ENCODE results near the gene RAPGEF1. TPM values are rescaled to one million over a fixed set of nuclear protein-coding genes. Genes with fewer than 3 reads are reported as not detected.

The RAPGEF1 gene
- total RNA-seq, 1 donor from 2014 or later, result 26.2 TPM

DNA sequence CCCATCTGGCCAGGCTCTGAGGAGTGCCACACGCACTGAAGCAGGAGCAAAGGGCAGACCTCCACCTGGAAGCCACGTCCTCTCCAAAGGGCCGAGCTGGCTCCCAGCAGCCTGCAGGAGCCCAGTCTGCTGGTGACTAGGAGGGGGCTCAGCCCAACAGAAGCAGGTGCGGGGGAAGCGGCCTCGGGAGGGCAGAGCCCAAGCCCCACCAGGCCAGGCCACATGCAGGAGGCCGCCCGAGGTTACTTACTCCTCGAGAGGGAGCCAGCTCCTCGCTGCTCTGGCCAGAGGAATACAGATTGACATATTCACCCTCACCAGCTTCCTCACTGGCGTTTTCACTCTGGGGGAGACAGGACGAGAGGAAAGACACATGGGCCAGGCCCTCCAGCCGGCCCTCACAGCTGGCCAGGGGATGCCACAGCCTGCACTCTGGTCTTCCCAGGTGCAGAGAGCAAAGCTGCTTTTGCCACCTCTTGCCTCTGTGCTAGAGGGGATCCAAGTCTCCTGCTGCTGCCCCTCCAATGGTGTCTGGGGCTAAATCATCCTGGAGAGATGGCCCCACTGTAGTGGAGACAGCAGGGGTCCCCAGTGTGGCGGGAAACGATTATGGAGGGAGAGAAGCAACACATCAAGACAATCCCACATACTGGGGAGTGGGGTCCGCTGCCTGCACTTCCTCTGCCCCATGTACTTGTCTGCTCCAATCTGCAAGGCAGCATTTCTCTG, 136.0 kb downstream of the RAPGEF1 start:
- no peak for DNase-seq

DNA sequence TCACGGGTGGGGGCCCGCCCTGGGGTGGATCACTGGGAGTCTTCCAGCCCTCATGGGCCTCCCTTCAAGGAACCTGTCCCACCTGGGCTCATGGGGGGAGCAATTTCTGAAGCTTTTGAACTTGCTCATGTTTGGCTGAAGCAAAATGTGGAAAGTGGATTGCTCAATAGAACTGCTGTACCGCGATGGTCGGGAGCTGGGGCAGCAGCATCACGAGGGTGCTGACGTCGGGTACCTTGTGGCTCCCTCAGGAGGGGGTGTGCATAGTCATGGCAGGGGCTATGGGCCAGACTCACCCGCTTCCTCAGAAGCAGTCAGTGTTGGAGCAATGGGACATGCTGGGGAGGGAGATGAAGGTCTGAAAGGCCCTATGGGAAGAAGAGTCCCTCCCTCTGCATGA, 136.7 kb downstream of the RAPGEF1 start:
- no peak for DNase-seq

DNA sequence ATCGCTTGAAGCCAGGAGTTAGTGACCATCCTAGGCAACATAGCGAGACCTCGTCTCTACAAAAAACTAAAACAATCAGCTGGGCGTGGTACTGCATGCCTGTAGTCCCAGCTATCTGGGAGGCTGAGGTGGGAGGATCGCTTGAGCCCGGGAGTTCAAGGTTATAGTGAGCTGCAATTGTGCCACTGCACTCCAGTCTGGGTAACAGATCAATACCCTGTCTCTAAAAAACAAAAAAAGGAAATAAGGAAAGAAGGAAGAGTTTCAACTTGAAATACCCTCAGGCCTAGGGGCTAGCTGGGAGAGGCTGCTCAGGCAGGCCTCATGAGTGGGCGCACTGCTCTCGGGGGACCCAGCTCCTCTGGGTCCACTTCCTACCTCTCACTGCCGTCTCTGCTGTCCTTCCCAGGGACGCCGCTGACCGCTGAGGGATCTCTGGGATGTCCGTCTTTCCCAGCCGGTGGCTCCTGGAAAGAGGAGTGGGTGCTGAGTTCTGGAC, 138.1 kb downstream of the RAPGEF1 start:
- no peak for DNase-seq

DNA sequence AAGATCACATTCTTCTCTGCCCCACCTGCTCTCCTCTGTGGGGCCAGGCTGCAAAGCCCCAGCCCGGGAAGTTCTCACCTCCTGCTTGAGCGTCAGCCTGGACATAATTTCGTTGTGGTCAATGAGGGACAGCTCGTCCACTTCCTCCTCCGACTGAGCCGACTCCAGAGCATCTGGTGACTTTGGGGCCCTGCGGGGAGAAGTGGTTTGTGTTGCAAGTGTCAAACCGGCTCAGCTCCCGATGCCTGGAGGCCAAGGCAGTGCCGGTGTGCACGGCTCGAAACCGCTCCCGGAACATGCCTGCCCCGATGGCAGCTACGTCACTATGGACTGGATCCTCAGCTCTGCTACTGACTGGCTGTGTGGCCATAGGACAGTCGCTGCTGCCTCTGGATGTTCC, 141.8 kb downstream of the RAPGEF1 start:
- no peak for DNase-seq

DNA sequence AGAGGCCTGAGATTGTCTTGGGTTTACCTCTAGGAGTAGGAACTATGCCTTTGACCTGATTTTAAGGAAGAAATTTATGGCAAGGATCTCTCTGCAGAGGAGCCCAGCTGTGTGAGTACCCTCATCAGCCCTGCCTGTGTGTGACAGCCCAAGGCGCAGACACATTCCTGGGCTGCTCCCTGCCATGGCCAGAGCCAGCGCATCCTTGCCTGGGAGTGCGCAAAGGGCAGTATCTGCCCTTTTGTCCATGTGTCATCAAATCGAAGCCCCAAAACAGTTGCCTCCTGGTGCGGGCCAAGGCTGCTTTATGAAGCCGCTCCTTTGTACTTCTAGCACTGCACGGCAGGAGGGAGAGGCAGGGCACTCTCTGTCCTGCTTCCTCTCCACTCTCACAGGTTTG, 142.6 kb downstream of the RAPGEF1 start:
- no peak for DNase-seq

DNA sequence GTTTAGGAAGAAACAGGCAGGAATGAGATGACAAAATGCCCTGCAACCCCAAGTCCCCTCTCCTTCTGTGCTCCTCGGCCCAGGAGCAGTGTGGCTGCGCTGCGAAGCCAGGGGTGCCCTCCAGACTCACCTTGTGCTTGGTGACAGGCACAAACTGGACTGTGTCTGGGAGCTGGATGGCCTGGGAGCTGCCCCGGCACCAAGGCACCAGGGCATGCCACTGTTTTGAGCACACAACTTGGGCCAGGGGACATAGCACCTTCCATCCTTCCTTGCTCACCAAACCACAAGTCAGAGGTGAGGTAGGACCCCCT, 143.5 kb downstream of the RAPGEF1 start:
- DNase-seq, result no peak

DNA sequence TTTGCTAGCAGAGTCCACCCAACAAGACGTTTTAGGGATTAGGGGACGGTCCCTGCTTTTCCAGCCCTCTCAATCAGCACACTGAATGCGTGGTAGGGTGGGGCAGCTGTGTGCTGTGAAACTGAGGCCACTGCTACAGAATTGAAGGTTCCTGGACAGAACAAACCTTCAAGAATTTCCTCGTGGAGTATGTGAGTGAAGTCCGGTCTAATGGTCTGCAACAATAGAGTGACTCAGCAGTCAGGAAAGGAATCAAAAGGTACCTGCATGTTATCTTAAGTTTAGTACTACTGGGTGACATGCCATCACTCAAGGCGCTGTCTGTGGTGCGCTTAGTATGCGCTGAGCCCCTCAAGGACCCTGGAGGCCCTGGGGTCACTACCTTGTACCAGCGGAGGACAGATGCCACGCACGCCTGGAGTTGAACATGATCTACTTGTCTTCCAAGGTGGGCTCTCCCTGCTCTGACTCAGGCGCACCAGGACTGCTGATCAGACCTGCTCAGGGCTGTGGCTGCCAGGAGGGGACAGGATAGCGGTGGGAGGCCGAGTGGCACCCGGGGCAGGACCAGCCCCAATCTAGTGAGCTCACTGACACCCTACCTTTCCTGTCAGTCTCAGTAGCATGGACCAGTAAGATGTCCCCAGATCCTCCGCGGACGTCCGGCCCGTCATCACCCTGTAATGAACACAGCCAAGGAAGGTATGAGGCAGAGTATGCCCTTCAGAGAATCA, 144.0 kb downstream of the RAPGEF1 start:
- no peak for DNase-seq

DNA sequence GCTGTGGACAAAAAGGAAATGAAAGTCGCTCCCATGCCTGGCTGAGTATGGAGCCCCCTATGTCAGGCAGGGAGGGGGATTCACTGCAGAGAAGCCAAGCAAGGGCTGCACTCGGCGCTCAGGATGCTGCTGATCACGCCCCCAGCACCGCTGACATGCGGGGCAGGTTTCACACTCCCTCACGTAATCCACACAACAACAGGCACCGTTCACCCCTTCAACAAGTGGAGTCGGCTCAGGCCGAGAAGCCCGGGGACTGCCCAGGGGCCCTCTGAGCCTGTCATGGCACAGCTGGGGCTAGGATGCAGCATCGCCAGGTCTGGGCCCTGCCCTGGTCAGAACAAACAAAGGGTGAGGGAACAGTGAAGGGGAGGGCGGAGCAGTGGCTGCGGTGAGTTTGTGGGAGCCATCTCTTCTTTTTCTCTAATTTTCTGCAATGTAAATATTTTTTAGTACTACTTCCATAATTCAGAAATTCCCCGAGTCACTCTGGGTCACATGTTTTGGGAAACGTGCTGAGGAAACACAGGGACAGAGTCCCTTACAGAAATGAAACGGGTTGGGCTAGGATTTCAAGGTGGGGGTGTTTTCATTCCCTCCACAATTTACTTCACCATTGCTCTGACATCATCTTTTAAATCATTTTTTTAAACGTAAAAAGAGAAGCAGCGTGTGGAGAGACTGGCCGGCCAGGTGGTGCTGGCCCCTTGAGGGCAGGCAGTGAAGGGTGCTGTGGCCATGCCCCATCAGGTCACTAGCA, 144.8 kb downstream of the RAPGEF1 start:
- no peak for DNase-seq

DNA sequence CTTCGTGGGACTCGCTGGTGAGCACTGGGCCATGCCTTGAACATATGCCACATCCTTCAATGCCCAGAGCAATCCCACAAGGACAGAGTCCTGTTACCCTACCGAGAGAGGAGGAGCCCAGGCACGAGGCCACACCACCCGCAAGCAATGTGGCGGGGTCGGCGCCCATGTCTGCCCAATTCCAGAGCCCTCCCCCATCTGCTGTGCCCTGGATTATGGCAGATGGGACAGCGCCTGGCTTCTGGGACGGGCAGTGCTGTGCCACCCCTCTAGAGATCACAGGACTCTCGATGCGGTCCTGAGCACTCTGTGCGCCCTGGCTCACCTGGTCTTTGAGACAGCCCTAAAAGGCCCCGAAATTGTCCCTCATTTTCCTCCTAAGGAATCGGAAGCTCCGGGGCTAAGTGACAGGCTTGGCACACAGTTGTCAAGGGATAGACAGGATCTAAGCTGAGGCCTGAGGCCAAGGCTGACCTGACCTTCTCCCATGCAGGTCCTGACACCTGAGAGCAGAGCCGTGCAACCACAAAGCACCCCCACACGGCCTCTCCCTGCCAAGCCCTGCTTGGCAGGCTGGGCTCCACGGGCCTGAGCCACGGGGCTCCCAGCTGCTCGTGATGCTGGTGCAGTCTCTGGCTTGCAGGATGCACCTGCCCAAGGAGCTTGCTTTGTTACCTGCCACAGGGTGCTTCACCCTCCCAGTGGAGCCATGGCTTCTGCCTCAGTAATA, 145.8 kb downstream of the RAPGEF1 start:
- no peak for DNase-seq

DNA sequence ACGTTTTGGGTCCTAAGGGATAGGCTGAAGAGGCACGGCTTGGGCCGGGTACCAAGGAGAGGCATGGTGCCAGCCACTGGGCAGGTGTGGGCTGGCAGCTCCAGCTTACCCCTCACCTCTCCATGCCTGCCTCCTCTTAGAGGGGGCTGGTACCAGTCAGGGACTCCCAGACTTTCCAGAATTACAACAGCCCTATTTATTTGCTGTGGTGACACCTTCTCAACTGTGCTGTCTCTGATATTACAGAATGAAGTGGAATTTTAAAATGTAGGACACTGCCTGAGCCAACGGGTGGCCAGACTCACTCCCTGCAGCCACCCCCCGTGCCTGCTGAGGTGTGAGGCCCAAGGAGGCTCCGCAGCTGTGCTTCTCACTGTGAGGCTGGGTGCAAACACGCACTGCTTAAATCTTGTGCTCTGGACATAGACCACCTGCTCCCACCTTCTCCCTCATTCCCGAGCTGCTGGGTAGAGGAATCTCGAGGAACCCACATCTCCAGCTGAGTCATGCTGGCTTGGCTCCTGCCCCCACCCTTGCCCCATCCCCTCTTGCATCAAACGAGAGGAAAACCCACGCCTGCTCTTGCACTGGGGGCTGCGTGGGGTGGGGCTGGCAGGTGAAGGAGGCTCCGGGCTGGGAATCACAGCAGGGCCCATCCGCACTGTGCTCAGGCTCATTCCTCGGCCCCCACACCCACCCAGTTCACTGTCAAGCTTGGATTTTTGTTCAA, 146.6 kb downstream of the RAPGEF1 start:
- DNase-seq, result no peak

DNA sequence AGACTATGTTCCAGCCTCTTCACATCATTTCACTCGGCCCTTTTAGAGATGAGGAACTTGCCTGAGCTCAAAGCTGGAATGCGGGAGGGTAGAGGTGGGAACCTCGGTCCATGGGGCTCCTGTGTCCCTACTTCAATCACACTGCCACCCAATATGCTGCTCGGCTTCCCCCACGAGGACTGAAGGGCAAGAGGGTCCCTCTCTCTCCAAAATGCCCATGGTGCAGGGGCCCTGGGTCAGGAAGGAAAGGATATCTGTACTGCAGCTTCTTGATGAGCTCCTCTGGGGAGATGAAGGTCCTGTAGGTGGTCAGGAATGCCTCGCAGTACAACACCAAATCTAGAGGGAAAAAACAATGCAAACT, 148.0 kb downstream of the RAPGEF1 start:
- no peak for DNase-seq

DNA sequence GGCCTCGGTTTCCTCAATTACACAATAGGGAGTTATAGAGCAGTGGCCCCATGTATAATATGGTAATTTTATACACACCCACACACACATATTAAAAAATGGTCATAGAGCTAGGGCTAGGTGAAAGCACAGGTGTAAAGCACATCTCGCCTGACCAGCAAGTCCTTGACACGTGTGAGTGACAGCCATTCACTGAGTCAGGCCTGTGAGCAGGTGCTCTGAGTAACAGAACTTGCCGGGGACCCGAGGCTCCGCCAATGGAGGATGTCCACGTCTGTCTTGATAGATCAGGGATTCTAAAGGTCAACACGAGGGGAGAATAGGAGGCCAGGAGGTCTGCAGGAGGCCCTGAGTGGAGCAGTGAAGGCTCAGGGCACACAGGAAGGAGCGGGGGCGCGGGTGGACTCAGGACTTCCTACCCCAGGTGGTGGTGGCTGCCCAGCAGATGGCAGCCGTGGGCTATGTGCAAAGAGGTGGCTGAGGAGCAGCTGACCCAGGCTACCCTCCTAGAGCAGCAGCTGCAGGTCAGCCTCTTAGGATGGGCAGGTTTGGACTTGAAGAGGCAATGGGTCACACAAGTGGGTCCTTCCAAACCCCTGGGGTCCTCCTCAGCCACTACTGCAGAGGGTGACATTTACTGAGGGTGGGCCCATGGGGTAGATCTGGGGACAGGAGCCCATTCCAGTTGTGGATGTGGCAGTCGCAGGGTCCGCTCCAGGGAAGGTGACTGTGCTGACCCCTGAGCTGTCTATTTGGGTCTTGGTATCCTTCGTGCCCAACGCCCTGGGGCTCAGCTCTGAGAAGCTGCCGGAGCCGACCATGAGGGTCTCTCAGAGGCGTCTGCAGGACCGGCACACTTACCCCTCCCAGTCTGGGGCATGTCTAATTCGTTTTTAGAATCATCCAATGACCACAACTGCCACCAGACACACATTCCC, 148.7 kb downstream of the RAPGEF1 start:
- DNase-seq, result peak; percentile 51

DNA sequence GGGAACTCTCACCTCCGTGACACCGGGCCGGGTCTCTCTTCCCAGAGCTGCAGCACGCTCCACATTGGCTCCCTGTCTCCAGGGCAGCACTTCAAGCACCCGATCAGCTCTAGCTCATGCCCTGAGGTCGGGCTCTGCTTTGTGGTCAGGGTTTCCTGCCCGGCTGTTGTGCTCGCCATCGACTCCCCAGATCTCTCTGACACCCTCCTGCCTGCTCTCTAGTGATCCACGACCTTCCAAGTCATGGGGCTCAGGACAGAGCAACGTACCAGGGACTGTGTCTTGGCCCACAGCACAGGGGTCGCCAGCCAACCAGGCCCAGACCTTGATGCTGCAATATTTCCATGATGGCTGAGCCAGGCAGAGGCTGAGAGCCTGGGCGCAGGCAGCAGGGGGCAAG, 149.4 kb downstream of the RAPGEF1 start:
- DNase-seq, result no peak

DNA sequence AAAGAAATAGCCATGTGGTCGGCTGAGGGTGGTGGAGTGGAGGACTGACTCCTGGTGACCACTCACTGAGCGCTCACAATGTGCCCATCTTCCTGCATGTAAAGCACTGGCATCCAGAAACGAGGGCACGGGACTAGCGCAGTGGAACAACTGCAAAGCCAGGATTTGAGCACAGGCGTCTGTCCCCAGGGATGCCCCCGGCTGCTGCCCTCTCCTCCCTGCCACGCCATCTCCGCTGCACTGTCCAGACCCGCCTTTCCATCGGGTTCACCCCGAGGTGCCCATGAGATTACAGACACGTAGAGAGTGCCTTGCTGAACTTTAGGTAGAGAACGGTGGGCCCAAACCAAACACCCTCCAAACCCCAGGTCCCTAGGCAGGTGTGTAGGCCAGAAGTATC, 149.9 kb downstream of the RAPGEF1 start:
- no peak for DNase-seq

DNA sequence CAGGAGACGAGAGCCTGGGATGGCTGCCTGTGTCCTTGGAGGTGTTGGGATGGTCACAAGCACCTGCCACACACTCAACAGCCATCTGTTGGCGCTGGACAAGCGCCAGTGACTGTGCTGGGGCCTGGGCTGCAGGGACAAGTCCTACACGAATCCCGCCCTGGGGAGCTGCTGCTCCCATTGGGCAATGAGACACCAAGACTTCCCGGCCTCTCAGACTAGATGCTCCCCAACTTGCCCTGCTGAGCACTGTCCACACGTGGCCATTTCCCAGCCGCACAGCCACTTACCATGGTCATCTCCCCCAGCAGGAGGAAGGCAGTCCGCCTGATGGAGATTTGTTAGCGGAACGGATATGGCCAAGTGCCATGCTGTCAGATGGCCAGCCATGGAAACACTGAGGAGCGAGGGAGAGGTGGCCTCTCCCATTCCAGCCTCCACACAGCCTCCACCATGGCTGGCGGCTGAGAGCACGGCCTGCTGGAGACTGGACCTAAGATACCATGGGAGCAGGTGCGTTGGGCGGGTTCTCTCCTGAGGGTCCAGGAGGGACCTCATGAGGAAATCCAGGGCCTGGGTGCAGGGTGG, 150.7 kb downstream of the RAPGEF1 start:
- no peak for DNase-seq

DNA sequence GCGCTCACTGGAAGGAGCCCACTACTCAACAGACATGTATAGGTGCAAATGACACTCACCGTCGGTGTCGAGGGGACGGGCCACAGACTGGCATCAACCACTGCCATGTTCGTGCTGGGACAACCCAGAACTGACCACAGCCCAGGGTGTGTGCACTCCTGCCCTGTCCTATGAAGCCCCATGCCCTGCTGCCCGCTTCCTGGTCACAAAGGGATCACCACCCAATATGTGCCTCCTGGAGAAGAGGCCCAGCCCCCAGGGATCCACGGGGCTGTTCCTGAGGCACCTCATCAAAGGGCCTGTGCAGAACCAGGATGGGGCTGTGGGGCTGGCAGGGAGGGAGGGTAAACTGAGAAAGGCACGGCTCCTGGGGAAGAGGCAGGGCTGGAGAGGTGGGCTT, 151.5 kb downstream of the RAPGEF1 start:
- no peak for DNase-seq

DNA sequence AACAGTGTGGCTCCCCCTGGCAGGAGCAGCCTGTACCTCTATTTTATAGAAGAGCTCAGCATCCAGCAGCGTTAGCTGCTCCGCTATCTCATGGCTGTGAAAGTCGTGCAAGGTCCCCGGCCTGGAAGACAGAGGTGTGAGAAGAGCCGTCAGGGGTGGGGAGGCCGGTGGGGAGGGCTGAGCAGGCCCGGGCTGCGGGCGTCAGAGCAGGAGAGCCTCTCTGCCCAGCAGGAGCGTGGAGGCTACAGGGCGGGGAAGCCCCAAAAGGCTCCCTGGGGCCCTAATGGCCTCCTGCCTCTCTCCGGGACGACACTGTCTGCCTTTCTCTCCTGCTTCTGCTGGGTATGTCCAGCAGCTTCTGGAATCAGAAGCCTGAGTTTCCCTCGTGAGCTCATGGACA, 152.0 kb downstream of the RAPGEF1 start:
- no peak for DNase-seq

DNA sequence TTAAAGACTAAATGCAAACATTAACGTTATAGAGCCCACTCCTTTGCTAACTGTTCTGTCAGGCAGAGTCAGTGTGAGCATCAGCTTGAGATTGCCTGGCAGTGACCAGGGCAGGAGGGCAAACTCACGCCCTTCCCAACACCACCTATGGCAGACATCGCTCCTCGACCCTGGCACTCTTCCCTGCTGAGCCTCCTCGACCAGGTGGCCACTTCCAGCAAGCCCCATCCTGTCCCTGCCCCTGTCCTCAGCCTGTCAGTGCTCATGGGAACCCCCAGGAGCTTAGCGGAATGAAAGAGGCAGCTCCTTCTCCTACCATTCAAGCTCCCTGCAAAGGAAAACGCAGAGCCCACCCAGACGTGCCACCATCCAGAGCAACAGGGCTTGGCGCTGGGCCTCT, 152.5 kb downstream of the RAPGEF1 start:
- no peak for DNase-seq

DNA sequence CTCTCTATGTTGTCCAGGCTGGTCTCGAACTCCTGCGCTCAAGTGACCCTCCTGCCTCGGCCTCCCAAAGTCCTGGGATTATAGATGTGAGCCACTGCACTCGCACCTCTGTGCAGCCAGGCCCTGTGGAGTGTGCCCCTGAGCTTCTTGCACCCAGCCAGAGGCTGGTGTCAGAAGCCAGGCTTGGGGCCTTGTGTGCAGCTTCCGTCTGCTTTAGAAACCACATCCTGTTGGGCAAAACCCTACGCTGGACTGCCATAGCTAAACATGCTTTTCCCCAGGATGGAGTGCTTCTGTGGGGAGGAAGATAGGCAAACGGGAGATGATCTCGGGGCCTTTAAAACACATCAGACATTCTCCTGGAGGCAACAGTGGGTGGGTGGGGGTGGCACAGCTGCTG, 154.5 kb downstream of the RAPGEF1 start:
- DNase-seq, result no peak

DNA sequence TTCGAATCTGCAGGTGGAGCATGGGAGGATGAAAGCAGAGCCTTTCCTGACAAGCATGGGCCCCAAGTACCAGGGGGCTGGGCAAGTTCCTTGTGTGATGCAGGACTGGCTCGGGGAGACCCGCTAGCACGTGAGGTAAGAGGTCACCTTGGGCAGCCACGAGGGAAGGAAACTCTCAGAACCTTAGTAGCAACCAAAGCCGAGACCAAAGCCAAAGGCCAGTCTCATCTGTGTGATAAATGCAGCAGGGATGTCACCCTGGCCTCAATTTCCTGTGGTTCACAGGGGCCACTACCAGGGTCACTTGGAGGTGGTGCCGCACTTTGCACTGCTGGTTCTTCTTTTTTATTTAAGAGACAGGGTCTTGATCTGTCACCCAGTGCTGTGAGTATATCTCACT, 155.0 kb downstream of the RAPGEF1 start:
- no peak for DNase-seq

All from occipital lobe (tissue), 2 donors.